Pancreas (tissue), 10 donors: ENCODE results near the gene TCHHL1. TPM values are rescaled to one million over a fixed set of nuclear protein-coding genes. Genes with fewer than 3 reads are reported as not detected.

Source experiments
- ATAC-seq, 4 donors: fragments of 200-7000 bp; cut with Tn5 transposase; one replicate each; pipeline versions ENCODE4 v1.8.0 to v1.9.1; 2020; ENCODE audit warnings: mild to moderate bottlenecking in 4 of 4, moderate library complexity in 4 of 4
- DNase-seq, 6 donors: peaks; one replicate each; pipeline ENCODE4 v3.0.0-alpha.2; 2020
- FAIRE-seq: peaks from 2 replicates; lab custom pipeline; 2012; peaks lifted over from hg19 to GRCh38; lab: Jason Lieb, UNC
- H3K27ac ChIP-seq, 4 donors: fragments of 200-600 bp; sonication (generic); 1 replicate in 3 of 4; 2 replicates in 1 of 4; pipeline versions ENCODE4 v1.5.0 to v1.8.0; 2020
- H3K27me3 ChIP-seq, 4 donors: fragments of 200-600 bp; one replicate each; pipeline ENCODE4 v1.8.0; 2021
- H3K36me3 ChIP-seq, 3 donors: fragments of 200-600 bp; sonication (generic) in 1 of 3; one replicate each; pipeline versions ENCODE4 v1.5.0 to v1.8.0; 2020 to 2021
- H3K4me1 ChIP-seq, 3 donors: fragments of 200-600 bp; one replicate each; pipeline ENCODE4 v1.8.0; 2021
- H3K4me3 ChIP-seq, 4 donors: fragments of 200-600 bp; sonication (generic) in 2 of 4; one replicate each; pipeline versions ENCODE4 v1.5.0 to v1.8.0; 2020 to 2021
- H3K9me3 ChIP-seq, 4 donors: fragments of 200-600 bp; one replicate each; pipeline ENCODE4 v1.8.0; 2021
- CTCF ChIP-seq, 4 donors: fragments of 200-600 bp; sonication (generic) in 3 of 4; IDR thresholded peaks; one replicate each; pipeline versions ENCODE4 v1.5.0 to v1.8.0; 2021; ENCODE audit warnings: antibody characterized with exemption in 4 of 4
- WGBS, 2 donors: extraction: QIAGEN DNeasy Blood & Tissue Kit; methylation state at CpG; one replicate each; pipeline ENCODE4 v1.1.7; 2013; 5-methylcytosine and 5-hydroxymethylcytosine counted together
- intact Hi-C, 3 donors: fragments of 100-400 bp; cut with DNase I; formaldehyde crosslinking; loops; one replicate each; pipeline versions ENCODE4 v1.11.1 to v1.14.2; 2022
- polyA plus RNA-seq, 2 donors: library from polyadenylated mRNA; stranded (reverse); fragments of 200-250 nt; gene quantifications; one replicate each; pipeline ENCODE4 v1.2.3, GENCODE V29; 2013
- total RNA-seq, 6 donors: library from RNA; stranded (reverse); fragmentation: NEBNext Ultra II Directional in 4 of 6; extraction: Animal tissue kit (Norgen Biotek cat#: 25700) in 4 of 6; gene quantifications; one replicate each; pipeline versions ENCODE4 v1.2.1 to v1.2.4, GENCODE V29; 2021 to 2023
- donor health status: healthy with polysubstance abuse.
- donor health status: DM: no; HTN: no; CAD: no; lungs with moderate emphysema.
- donor health status: DM: no; HTN: no; CAD: no.
- donor health status: control.
- donor health status: control.
- donor health status: Bipolar disorder and iron deficiency.
- donor health status: DM: yes; HTN: yes; CAD: no.
- donor health status: DM: no; HTN: no; CAD: no.
- donor health status: DM: no; HTN: no; CAD: no.
- donor health status: DM: yes; HTN: yes; CAD: no.

Gene TCHHL1
- total and polyA plus RNA-seq, 8 donors, result not detected

GRCh38 chr1:152049291-152050083 is 39.4 kb downstream of the TCHHL1 start:
- H3K9me3 ChIP-seq, result no peaks in the 10 kb centered on the region
- ATAC-seq (no peak), FAIRE-seq (no peak), DNase-seq (no peak)
- H3K4me3 ChIP-seq, result no peak overlapping the region
- H3K27ac ChIP-seq, result peak overlapping the region in 2 of 4 donors; percentile 96 to 97
- no peak for TF ChIP-seq CTCF (IDR thresholded peaks at IDR 0.05)
- intact Hi-C loops, result loop anchor here in 2 of 3 donors (5.0 to 10.0 kb wide), 2 partner anchors 133 to 395 kb away; no protein-coding TSS in a partner anchor
- H3K36me3 ChIP-seq, result no peaks in the 10 kb centered on the region
- WGBS, 2 donors, result 71 to 77% methylated on average over 8 of the region's 8 CpGs
- no peaks in the 10 kb centered on the region for H3K27me3 ChIP-seq
- peaks cover 11 to 19% (median 18%) of the 10 kb centered on the region in 3 donors for H3K4me1 ChIP-seq

DNA sequence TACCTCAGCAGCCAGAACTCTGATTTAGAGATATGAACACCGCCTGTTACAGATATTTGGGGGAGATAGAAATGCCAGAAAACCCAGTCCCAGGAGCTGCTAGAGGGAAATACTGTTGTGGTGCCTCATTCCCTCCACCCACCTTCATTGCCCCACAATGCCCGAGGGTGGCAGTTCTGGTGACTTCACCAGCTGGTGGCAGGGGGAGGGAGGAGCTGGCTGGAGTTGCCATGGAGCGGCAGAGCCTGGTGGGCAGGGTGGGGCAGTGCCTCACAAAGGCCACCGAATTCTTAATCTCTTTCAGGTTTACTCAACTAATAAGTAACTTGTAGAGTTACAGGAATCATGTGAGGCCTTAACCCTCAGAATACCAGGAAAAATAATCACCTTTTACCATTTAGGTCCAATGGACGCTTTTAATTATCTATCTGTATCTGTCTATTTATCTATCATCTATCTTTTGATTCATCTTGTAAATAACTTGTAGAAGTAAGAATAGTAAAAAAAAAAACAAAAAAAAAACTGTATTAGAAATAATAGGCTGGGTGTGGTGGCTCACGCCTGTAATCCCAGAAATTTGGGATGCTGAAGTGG is 40.4 kb downstream of the TCHHL1 start:
- peak; percentile 67 to 80 (median 76) for ATAC-seq
- no peak for TF ChIP-seq CTCF (IDR thresholded peaks at IDR 0.05)
- WGBS, 2 donors, result 33 to 34% methylated on average over 6 of the region's 6 CpGs

GRCh38 chr1:152047730-152048415 is 41.0 kb downstream of the TCHHL1 start:
- peak; percentile 37 for FAIRE-seq

More for the DNA sequence above, 40.4 kb downstream of the TCHHL1 start:
- DNase-seq, result peak; percentile 78 to 90 (median 84)
- H3K9me3 ChIP-seq, result no peaks in the 10 kb centered on the region
- peak overlapping the region in 2 of 4 donors; percentile 7 to 19 for H3K4me3 ChIP-seq
- peak overlapping the region; percentile 96 to 97 (median 97) for H3K27ac ChIP-seq
- H3K27me3 ChIP-seq, result no peaks in the 10 kb centered on the region
- H3K4me1 ChIP-seq, result peaks cover 11 to 19% (median 18%) of the 10 kb centered on the region in 3 donors
- no peaks in the 10 kb centered on the region for H3K36me3 ChIP-seq
- intact Hi-C loops, result no loop called here
- FAIRE-seq, result no peak

DNA sequence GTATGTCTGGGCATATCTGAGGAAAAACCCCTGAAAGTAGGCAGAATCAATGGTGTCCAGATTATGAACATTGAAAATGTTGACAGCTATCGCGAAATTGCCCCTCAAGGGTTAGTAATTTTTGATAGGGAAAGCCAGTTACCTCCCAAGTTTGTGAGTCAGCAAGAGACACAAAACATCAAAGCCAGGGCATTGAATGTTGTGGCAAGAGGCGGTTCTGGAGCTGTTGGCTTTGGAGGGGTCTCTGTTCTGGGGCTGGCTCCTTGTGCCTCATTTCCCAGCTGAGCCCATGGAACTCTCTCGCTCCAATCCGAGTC is 41.5 kb downstream of the TCHHL1 start:
- FAIRE-seq (no peak), DNase-seq (no peak), ATAC-seq (no peak)
- Histone ChIP-seq H3K36me3 (no peaks in the 10 kb centered on the region), H3K4me1 (peaks cover 11 to 19% (median 18%) of the 10 kb centered on the region in 3 donors), H3K9me3 (no peaks in the 10 kb centered on the region), H3K27me3 (no peaks in the 10 kb centered on the region), H3K4me3 (peak overlapping the region in 1 of 4 donors; percentile 19), H3K27ac (peak overlapping the region; percentile 96 to 97 (median 97))
- WGBS, 2 donors, result 38 to 40% methylated on average over 5 of the region's 5 CpGs
- intact Hi-C loops, result no loop called here
- TF ChIP-seq CTCF (IDR thresholded peaks at IDR 0.05), result no peak

More at GRCh38 chr1:152047730-152048415, 41.0 kb downstream of the TCHHL1 start:
- ATAC-seq, result peak; percentile 76 to 89 (median 84)
- peak; percentile 78 to 90 (median 86) for DNase-seq
- Histone ChIP-seq H3K4me1 (peaks cover 11 to 19% (median 18%) of the 10 kb centered on the region in 3 donors), H3K4me3 (peak overlapping the region in 2 of 4 donors; percentile 7 to 19), H3K9me3 (no peaks in the 10 kb centered on the region), H3K27ac (peak overlapping the region; percentile 96 to 97 (median 97)), H3K27me3 (no peaks in the 10 kb centered on the region), H3K36me3 (no peaks in the 10 kb centered on the region)
- intact Hi-C loops, result no loop called here
- peak in 2 of 4 donors; percentile 16 to 19 for TF ChIP-seq CTCF (IDR thresholded peaks at IDR 0.05)
- WGBS, 2 donors, result 1 to 4% methylated on average over 13 of the region's 13 CpGs
